GM06990 (cell line): Measurements from ENCODE around the gene PCDHA5.
"Not testable (repeated sequence)": the region's sequence is repeated elsewhere in the genome, so short reads cannot be mapped to it uniquely, and the experiment has no call there.

ENCODE experiments used
- DNase-seq: peaks from one replicate; pipeline ENCODE4 v3.0.0-alpha.2; 2011; ENCODE audit not compliant: insufficient read length; ENCODE audit errors: extremely low read depth
- H3K27me3 ChIP-seq: replicated peaks from 2 replicates; pipeline ENCODE4 v1.6.0; 2011; ENCODE audit warnings: low read length; ENCODE audit not compliant: control insufficient read depth, insufficient read depth
- H3K36me3 ChIP-seq: 2 replicates; pipeline ENCODE4 v1.5.1; 2011; ENCODE audit warnings: low read length; ENCODE audit not compliant: control insufficient read depth, insufficient read depth
- H3K4me3 ChIP-seq: replicated peaks from 2 replicates; pipeline ENCODE4 v1.5.1; 2011; ENCODE audit warnings: low read depth, mild to moderate bottlenecking, control low read depth, low read length
- CTCF ChIP-seq: IDR thresholded peaks from 2 replicates; pipeline ENCODE4 v1.5.1; 2011; ENCODE audit warnings: low read length, control low read depth, mild to moderate bottlenecking, inconsistent platforms; ENCODE audit not compliant: insufficient read depth, poor library complexity, severe bottlenecking

PCDHA5 gene

GRCh38 chr5:140821375-140822280, at the start of gene PCDHA5:
PCDHA5 (plus strand) TSS chr5:140821613.
- Histone ChIP-seq H3K36me3 (no peaks in the 10 kb centered on the region), H3K27me3 (no peaks in the 10 kb centered on the region), H3K4me3 (no peak within 1 kb of the TSS)
- peak; percentile 8 for TF ChIP-seq CTCF
- DNase-seq: no peak

GRCh38 chr5:140780512-140780911, 40.9 kb upstream of the PCDHA5 start:
- TF ChIP-seq CTCF: no peak

GRCh38 chr5:140785905-140786686, 35.3 kb upstream of the PCDHA5 start, which contains the start of gene PCDHA1:
PCDHA1 (plus strand) TSS chr5:140786140.
- TF ChIP-seq CTCF: no peak
- H3K4me3 ChIP-seq: no peak within 1 kb of the TSS
- DNase-seq: no peak

More at GRCh38 chr5:140780512-140780911, 40.9 kb upstream of the PCDHA5 start:
- Histone ChIP-seq H3K36me3 (no peaks in the 10 kb centered on the region), H3K27me3 (no peaks in the 10 kb centered on the region), H3K4me3 (no peak overlapping the region)
- no peak for DNase-seq

GRCh38 chr5:140787422-140787821, 34.0 kb upstream of the PCDHA5 start:
- not testable (repeated sequence) for DNase-seq, H3K27me3 ChIP-seq, H3K36me3 ChIP-seq, H3K4me3 ChIP-seq

More at GRCh38 chr5:140785905-140786686, 35.3 kb upstream of the PCDHA5 start, which contains the start of gene PCDHA1:
- H3K27me3 ChIP-seq: no peaks in the 10 kb centered on the region
- no peaks in the 10 kb centered on the region for H3K36me3 ChIP-seq

- not testable (repeated sequence) for DNase-seq, H3K36me3 ChIP-seq, H3K4me3 ChIP-seq, H3K27me3 ChIP-seq
Measured at GRCh38 chr5:140787849-140788504, 33.4 kb upstream of the PCDHA5 start.

GRCh38 chr5:140791089-140791488, 30.3 kb upstream of the PCDHA5 start:
- Histone ChIP-seq H3K27me3 (no peaks in the 10 kb centered on the region), H3K36me3 (no peaks in the 10 kb centered on the region), H3K4me3 (no peak overlapping the region)
- no peak for DNase-seq
- TF ChIP-seq CTCF: no peak
